BJ (cell line): ENCODE measurements around the gene RRM2. TPM values are rescaled to one million over a fixed set of nuclear protein-coding genes. Genes with fewer than 3 reads are reported as not detected.

Source experiments
- CTCF ChIA-PET: fragments of 350-600 bp; formaldehyde crosslinking; extraction: SDS; loops from one replicate; lab custom pipeline; 2021; ENCODE audit warnings: antibody characterized with exemption, inconsistent platforms; lab: Yijun Ruan, JAX
- POLR2A ChIA-PET: fragments of 300-600 bp; sonication (Branson Sonifier 250); formaldehyde crosslinking; extraction: SDS; loops from one replicate; lab custom pipeline; 2021; ENCODE audit warnings: antibody characterized with exemption; lab: Charles Lee
- DNase-seq: peaks from one replicate; pipeline ENCODE4 v3.0.0-alpha.2; 2011; ENCODE audit warnings: low read depth
- H3K27me3 ChIP-seq: 2 replicates; pipeline ENCODE4 v1.6.0; 2011; ENCODE audit warnings: low read length; ENCODE audit not compliant: control insufficient read depth, insufficient read depth
- H3K36me3 ChIP-seq: 2 replicates; pipeline ENCODE4 v1.5.1; 2011; ENCODE audit warnings: low read length; ENCODE audit not compliant: control insufficient read depth, insufficient read depth
- H3K4me3 ChIP-seq: 2 replicates; pipeline ENCODE4 v1.5.1; 2011; ENCODE audit warnings: low read depth, mild to moderate bottlenecking, control low read depth, low read length
- polyA plus RNA-seq: library from polyadenylated mRNA; depleted of rRNA; stranded (reverse); fragments of >200 nt; gene quantifications from 2 replicates; pipeline ENCODE4 v1.2.3, GENCODE V29; 2011
- TF ChIP-seq, protein P1 (sequence below): IDR thresholded peaks from 2 replicates; pipeline ENCODE4 v1.5.1; 2011; ENCODE audit warnings: low read depth, mild to moderate bottlenecking, control low read depth, inconsistent platforms, low read length, moderate library complexity; ENCODE audit not compliant: insufficient read depth

RRM2 gene
- polyA plus RNA-seq, 1 experiment: 23.5 TPM

DNA sequence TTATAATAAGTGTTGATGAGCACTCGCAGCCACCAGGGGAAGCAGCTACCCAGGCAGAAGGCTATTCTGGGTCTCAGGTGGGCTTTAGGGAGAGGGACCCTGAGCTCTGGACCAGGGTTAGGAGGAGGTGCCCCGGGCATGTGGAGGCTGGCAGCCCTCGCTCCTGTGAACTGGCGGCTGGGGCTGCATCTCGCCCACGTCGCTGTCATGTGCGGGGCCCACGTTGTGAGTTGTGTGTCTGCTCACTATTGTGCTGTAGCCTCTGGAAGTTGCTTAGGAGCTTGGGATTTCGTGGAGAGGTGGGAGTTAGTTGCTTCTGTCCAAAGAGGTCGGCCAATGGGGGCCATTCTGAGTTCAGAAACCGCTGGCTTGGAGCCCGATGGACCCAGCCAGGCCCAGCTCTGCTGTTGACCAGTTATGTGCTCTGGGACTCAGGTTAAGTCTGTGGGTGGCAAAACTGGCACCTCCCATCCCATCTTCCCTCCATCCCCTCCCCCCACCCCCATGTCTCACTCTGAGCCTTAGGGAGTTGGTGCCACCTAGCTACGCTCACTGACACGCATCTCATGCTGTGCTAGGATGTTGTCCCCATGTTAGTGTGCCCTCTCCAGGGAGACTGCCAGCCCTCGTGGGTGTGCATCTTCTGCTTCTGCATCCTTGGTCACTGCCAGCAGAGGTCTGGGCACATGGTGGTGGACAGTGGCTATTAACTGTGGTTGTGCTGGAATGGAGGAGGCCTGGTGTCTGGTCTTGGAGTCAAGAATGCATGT is 18.5 kb downstream of the RRM2 start:
- DNase-seq: no peak
- H3K36me3 ChIP-seq: no peaks in the 10 kb centered on the region
- POLR2A ChIA-PET: no interaction called here
- CTCF ChIA-PET: interaction anchor here (1.0 to 6.2 kb wide), 10 partner anchors 7 to 294 kb away, joined by 3 to 27 read pairs (median 4); no protein-coding TSS in a partner anchor
- H3K27me3 ChIP-seq: no peaks in the 10 kb centered on the region
- no peak overlapping the region for H3K4me3 ChIP-seq
- TF ChIP-seq, protein P1, sequence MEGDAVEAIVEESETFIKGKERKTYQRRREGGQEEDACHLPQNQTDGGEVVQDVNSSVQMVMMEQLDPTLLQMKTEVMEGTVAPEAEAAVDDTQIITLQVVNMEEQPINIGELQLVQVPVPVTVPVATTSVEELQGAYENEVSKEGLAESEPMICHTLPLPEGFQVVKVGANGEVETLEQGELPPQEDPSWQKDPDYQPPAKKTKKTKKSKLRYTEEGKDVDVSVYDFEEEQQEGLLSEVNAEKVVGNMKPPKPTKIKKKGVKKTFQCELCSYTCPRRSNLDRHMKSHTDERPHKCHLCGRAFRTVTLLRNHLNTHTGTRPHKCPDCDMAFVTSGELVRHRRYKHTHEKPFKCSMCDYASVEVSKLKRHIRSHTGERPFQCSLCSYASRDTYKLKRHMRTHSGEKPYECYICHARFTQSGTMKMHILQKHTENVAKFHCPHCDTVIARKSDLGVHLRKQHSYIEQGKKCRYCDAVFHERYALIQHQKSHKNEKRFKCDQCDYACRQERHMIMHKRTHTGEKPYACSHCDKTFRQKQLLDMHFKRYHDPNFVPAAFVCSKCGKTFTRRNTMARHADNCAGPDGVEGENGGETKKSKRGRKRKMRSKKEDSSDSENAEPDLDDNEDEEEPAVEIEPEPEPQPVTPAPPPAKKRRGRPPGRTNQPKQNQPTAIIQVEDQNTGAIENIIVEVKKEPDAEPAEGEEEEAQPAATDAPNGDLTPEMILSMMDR: no peak

DNA sequence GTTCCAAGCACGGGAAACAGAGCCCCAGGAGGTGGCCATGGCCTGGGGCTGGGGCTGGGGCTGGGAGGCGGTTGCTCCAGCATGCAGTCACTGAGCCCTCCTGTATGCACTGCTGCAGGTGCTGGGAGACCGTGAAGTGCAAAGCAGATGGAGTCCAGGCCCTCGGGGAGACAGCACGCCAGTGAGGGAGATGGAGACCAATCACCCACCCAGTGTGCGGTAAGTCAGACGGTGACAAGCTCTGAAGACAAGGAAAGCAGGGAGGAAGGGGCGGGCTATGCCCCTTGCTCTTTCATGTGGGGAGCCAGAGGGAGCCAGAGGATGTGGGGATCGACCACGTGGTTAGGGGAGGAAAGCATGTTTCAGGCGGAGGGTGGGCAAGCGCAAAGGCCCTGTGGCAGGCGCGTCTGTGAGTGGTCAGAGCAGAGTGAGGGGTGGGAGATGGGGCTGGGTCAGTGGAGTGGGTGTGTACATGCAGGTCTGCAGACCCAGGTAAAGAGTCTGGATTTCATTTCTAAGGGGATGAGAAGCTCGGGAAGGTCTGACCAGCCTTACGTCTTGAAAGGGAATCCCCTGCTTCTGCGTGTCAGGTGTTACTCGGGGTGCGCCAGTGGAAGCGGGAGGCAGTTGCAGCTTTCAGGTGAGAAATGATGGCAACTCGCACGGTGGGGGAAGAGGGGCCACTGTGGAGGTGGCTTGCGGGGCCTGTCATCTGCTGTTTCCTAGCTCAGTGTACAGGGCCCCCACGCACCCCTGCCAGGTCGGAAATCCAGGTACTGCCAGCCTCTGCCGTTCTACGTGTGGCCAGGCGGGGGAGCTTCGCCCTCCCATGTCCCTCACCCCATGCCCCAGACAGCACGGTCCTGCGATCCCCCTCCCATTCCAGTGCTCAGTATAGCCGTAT is 19.4 kb downstream of the RRM2 start:
- no peak overlapping the region for H3K4me3 ChIP-seq
- TF ChIP-seq, protein P1: peak; percentile 56
- H3K27me3 ChIP-seq: no peaks in the 10 kb centered on the region
- no peaks in the 10 kb centered on the region for H3K36me3 ChIP-seq
- ChIA-PET POLR2A (no interaction called here), CTCF (interaction anchor here (0.7 to 6.2 kb wide), 9 partner anchors 8 to 293 kb away, joined by 3 to 27 read pairs (median 3); no protein-coding TSS in a partner anchor)
- DNase-seq: no peak

- ChIA-PET CTCF (interaction anchor here (0.8 to 6.2 kb wide), 7 partner anchors 8 to 292 kb away, joined by 3 to 27 read pairs (median 5); no protein-coding TSS in a partner anchor), POLR2A (no interaction called here)
- Histone ChIP-seq H3K4me3 (no peak overlapping the region), H3K27me3 (no peaks in the 10 kb centered on the region), H3K36me3 (no peaks in the 10 kb centered on the region)
- DNase-seq: no peak
- TF ChIP-seq, protein P1: no peak
Observed at GRCh38 chr2:10142640-10142965, 20.1 kb downstream of the RRM2 start.

- TF ChIP-seq, protein P1: no peak
- Histone ChIP-seq H3K27me3 (no peaks in the 10 kb centered on the region), H3K36me3 (no peaks in the 10 kb centered on the region), H3K4me3 (no peak overlapping the region)
- POLR2A ChIA-PET: no interaction called here
- CTCF ChIA-PET: interaction anchor here (0.7 to 6.2 kb wide), 4 partner anchors 12 to 290 kb away, joined by 3 to 21 read pairs (median 4); no protein-coding TSS in a partner anchor
- no peak for DNase-seq
Observed at GRCh38 chr2:10144771-10145518, 22.4 kb downstream of the RRM2 start.
